GM19240 (cell line): ENCODE results near the gene KISS1.

Source experiments
- DNase-seq: peaks from one replicate; pipeline ENCODE4 v3.0.0; 2011; ENCODE audit warnings: low spot score; ENCODE audit not compliant: insufficient read length

Gene KISS1

DNA sequence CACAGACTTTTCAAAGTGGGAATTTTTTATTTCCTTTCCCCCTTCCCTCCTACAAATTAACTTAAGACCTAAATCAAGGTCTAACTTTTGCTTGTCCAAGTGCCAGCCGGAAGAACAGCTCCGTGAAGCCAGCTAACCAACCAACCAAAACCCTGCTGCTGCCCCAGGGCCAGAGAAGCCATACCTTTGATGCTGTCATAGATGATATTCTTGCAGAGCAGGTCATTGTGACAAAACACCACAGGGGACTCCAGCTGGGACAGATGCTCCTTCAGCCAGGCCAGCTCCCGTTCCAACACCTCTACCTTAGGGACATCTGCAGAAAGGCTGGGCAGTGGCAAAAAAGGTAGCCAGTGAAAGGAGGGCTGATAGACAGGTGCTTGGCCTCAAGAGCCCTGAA lies 55.2 kb downstream of the KISS1 start:
- no peak for DNase-seq
